ENCODE data around the gene SERP2.

SERP2 gene

DNA sequence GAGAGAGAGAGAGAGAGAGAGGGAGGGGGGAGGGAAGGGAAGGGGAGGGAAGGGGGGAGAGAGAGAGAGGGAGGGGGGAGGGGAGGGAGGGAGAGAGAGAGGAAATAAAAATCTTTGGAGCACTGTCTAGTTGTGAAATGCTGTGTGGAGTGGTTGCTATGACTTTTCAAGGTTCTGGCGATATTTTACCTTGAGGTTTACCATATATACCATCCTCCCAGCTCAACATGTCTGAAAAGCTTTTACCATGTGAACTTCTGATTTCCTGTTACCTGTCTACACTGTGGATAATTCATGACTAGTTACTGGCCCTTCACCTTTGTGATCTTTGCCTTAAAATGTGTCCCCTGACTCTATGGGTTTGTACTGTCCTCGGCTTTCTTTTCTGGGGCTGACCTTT, 38.2 kb downstream of the SERP2 start:
- no peak for DNase-seq (ENCODE audit: low spot score)

- no peak for DNase-seq (ENCODE audit: low spot score)
Measured at GRCh38 chr13:44412346-44412935, 38.8 kb downstream of the SERP2 start.

- no peak for DNase-seq (ENCODE audit: low spot score)
Measured at GRCh38 chr13:44413095-44413494, 39.5 kb downstream of the SERP2 start.

DNA sequence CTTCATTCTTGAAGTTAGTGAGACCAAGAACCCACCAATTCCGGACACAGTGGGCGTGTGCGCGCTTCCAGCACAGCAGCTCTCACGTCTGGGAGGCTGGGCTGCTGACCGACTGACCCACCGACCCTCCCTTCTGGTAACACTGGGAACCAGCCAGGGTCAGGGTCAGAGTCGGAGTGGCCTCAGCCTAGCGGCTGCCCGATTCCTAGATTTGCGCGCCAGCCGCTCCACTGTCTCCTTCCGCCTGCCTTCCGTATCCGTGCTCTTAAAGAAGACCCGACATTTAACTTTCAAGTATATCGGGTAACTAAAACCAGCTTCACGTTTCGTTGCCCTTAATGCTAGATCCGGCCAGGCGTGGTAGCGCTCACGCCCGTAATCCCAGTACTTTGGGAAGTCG, 41.1 kb downstream of the SERP2 start:
- DNase-seq (ENCODE audit: low spot score) = no peak

GRCh38 chr13:44415815-44416214, 42.2 kb downstream of the SERP2 start:
- DNase-seq (ENCODE audit: low spot score) = no peak

- no peak for DNase-seq (ENCODE audit: low spot score)
Measured at GRCh38 chr13:44416301-44416700, 42.7 kb downstream of the SERP2 start.

GRCh38 chr13:44416744-44417143, 43.1 kb downstream of the SERP2 start:
- no peak for DNase-seq (ENCODE audit: low spot score)

GRCh38 chr13:44417446-44417845, 43.8 kb downstream of the SERP2 start:
- DNase-seq (ENCODE audit: low spot score) = no peak

- DNase-seq (ENCODE audit: low spot score) = no peak
Measured at GRCh38 chr13:44417876-44418275, 44.3 kb downstream of the SERP2 start.

DNA sequence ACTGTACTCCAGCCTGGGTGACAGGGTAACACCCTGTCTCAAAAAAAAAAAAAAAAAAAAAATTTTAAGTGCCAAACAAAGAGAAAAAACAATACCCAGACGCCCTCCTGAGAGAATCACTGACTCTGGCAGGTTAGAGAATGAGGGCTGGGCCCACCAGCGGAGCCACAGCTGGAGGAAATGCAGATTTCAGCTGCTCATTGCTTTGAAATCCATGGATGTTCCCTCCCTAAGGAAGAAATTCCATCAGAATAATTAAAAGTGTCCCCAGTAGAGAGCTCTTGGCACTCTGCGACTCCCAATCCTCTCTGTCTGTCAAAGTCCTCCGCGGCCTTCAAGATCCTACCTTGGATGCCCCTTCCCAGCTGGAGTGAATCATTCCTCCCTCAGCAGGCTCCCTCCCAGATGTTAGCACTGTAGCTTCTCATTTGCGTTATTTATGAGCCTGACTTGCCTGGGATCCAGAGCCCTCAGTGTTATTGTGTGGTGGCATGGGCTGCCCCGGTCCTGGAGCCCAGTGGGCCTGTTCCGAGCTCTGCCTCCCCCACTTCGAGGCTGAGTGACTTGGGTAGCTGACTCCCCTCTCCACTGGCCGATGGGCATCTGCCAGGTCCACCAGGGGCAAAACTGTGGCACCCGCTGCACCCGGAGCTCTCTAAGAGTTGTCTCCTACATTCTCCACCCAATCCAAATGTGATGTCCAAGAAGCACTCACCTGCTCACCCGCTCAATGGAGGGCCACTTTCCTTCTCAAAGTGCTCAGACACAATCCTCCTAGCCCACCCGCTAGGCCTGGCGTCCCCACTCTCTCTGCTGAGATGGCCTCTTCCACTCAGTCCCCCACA, 47.0 kb downstream of the SERP2 start:
- no peak for DNase-seq (ENCODE audit: low spot score)

DNA sequence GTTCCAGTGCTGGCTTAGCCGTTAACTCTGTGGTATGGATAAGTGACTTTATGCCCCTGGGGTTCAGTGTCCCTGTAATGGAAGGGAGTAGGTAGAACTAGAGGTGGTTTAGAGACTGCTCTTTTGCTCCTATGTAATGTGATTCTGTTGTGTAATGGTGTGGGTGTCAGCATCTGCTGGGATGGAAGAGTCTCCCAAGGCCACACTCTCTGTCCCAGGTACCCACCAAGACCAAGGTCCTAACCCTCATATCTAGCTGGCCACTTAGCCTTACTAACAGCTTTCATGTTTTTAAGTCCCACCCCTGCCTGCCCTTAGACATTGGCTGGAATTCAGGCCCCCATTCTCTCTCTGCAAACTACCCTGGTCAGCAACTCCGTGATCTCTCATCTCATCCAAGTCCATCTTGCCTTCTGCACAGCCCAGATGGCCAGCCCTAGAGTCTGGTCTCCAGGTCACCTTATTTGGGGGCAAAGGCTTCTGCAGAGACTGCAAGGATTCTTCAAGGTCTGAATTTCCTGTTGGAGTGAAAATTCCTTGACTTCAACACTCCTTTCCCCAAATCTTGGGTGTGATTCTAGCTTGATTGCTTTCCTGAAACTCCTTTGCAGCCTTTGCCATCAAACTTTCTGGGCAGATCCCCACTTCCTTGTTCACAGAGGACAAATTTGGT, 48.4 kb downstream of the SERP2 start:
- DNase-seq (ENCODE audit: low spot score) = no peak

DNA sequence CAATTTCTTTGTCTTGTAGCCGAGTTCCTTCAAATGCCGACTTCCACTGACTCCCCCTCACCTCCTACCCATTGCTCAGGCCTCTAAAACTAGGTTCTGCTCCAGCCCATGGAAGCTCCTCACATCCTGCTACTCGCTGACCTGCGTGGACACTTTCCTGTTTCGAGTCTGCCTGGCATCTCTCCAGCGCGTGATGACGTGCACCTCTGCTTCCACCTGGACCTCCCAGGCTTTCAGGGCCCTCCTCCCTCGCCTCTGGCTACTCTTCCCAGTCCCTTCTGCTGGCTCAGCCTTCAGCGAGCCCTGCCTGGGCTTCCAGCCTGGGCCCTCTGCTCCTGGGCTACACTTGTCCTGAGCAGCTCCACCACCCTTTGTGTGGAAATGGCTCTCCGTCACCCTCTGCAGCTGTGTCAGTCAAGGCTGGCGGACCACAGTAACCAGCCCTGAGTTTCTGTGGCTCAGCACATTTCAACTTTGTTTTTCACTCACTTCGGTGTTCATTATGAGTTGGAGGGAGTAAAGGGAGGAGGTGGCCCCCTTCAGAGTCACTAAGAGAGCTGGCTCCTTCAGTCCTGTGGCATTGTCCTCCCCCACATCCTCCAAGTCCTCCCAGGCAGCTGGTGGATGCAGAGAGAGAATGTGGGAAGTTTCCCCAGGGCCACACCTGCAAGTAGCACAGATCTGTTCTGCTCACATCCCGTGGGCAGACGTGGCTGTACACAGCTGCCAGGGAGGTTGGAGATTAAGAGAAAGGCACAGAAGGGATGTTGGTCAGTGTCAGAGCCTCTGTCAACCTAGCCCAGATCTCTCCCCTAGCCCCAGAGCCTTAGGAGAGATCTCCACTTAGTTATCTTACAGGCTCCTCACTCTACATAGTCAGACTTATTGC, 49.4 kb downstream of the SERP2 start:
- DNase-seq (ENCODE audit: low spot score) = no peak

DNA sequence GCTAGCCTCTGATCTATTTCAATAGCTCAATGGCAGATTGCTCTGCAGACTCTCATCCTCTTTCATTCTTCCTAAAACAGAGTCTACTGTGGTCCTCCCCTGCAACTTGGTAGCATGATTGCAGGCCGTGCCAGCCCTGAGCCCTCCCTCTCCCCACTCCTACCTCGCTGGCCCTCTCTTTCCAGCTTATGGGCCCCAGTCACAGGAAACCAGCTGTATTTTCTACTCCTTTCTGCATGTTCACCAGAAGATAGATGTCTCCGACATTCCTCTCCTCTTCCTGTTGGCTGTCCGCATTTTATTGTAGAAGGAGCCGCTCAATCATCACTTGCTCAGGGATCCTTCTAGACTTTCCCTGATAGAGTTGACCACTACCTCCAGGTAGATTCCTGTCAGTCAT, 50.2 kb downstream of the SERP2 start:
- no peak for DNase-seq (ENCODE audit: low spot score)

- peak; percentile 62 for DNase-seq (ENCODE audit: low spot score)
Measured at GRCh38 chr13:44425041-44425814, 51.6 kb downstream of the SERP2 start.

DNA sequence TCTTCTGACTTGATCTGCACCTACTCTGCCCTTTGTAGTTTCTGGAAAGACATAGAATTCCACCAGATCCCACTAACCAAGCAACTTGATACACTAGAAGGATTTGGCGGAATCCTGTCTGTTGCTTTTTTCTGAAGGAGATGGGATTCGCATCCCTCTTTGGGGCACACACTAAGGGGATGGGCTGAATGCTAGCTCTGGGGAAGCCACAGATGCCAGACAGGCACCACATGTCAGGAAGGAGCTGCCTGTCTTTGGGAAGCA, 52.1 kb downstream of the SERP2 start:
- no peak for DNase-seq (ENCODE audit: low spot score)

DNA sequence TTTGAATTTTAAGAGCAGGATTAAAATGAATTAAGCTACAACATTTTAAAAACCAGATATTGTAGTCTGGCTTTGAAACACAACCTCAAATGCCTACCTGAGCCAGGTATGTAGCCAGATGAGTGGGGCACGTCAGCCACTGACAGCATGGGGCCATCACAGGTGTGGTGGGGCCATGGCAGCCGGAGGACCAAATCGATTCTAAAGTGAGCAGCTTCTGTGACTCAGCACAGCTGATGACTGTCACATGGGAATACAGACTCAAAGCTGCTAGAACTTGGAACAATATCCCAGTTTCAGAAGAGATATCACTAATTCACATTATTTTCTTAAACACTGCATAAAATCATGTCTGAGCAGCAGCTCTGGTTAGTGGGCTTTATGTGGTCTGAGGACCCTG, 52.8 kb downstream of the SERP2 start:
- DNase-seq (ENCODE audit: low spot score) = no peak

DNA sequence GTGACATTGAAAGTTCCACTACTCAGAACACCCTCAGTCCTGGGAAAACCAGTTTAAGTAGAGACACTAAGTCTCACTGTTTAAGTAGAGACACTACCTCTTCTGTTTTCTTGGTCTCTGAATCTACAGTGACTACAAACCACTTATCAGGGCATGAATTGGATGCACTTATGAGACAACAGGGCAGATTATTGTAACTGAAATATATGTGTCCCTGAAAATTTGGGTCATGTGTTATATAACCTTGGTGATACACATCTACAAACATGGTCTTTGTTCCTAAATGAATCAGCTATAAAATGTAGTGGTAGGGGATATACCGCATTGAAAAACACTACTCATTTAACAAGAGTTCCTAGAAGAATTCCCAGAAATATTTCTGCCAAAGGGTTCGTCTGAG, 55.7 kb downstream of the SERP2 start:
- no peak for DNase-seq (ENCODE audit: low spot score)

GRCh38 chr13:44431150-44431549, 57.5 kb downstream of the SERP2 start:
- DNase-seq (ENCODE audit: low spot score) = no peak

- DNase-seq (ENCODE audit: low spot score) = no peak
Measured at GRCh38 chr13:44432650-44433049, 59.0 kb downstream of the SERP2 start.

DNA sequence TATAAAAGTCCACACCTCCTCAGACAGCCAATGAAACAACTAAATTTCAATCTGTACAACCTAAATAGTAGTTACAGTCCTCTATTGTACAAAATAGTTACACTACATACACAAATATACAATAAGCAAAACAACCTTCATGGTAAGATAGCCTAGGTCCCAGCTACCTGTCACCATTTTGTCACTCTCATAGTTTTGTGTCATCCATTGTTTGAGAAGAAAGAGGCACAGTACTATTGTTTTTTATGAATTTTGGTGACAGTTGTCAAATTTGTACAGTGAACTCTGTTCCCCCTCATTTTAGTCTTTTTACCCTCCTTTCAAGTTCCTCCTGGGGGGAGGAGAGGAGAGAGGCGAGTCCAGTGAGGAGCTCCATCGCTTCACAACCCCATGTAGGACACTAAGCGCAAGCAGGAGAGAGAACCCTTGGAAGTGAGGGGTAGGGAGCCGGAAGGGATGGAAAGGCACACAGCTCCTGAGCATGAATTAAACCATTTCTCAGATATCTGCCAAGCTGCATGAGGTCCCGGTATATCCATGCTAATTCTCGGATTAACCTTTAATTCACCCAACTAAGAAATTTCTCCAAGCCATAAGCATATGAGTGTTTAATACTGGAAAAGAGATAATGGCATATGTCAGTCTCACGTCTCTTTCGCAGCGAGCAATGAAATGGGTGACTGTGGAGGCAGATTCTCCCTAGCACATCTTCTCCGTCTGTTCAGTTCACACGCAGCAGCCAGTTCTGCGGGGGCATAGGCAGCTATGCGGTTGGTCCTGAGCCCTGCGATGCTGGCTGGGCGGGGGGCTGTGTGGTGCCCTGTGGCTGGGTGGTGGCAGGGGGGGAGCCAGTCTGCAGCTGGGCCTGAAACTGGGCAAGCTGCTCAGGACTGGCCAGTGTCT, 60.5 kb downstream of the SERP2 start:
- no peak for DNase-seq (ENCODE audit: low spot score)

Data from SK-N-DZ (cell line).